ENCODE results near the gene DISC1. TPM values are rescaled to one million over a fixed set of nuclear protein-coding genes. Genes with fewer than 3 reads are reported as not detected.

Gene DISC1
- total and polyA plus RNA-seq, 7 donors, result 1.2 to 14.1 (median 5.8) TPM

- Histone ChIP-seq H3K27me3 (no peaks in the 10 kb centered on the region), H3K4me1 (no peaks in the 10 kb centered on the region), H3K4me3 (no peak overlapping the region), H3K9me3 (peaks cover 0 to 3% (median 0%) of the 10 kb centered on the region in 4 donors), H3K36me3 (no peaks in the 10 kb centered on the region), H3K27ac (no peak overlapping the region)
- no peak for DNase-seq
- intact Hi-C loops (cut with DNase I), result no loop called here
- 24 to 65% methylated on average over 15 of the region's 15 CpGs for whole genome bisulfite sequencing, 2 donors
- TF ChIP-seq POLR2AphosphoS5 (IDR thresholded peaks at IDR 0.05), result no peak
- TF ChIP-seq EP300 (IDR thresholded peaks at IDR 0.05), result no peak
- TF ChIP-seq POLR2A (IDR thresholded peaks at IDR 0.05), result no peak
- no peak for TF ChIP-seq CTCF (IDR thresholded peaks at IDR 0.05)
Observed at GRCh38 chr1:231684356-231685244, 58.0 kb downstream of the DISC1 start.

GRCh38 chr1:231686384-231686783 is 59.8 kb downstream of the DISC1 start:
- no peaks in the 10 kb centered on the region for H3K4me1 ChIP-seq
- H3K9me3 ChIP-seq, result peaks cover 0 to 3% (median 0%) of the 10 kb centered on the region in 4 donors
- WGBS, 2 donors, result 95 to 97% methylated on average over 4 of the region's 4 CpGs
- intact Hi-C loops (cut with DNase I), result no loop called here
- H3K27me3 ChIP-seq, result no peaks in the 10 kb centered on the region
- no peak overlapping the region for H3K27ac ChIP-seq
- no peaks in the 10 kb centered on the region for H3K36me3 ChIP-seq
- no peak for DNase-seq
- no peak overlapping the region for H3K4me3 ChIP-seq
- TF ChIP-seq CTCF (IDR thresholded peaks at IDR 0.05) (no peak), POLR2AphosphoS5 (IDR thresholded peaks at IDR 0.05) (no peak), EP300 (IDR thresholded peaks at IDR 0.05) (no peak), POLR2A (IDR thresholded peaks at IDR 0.05) (no peak)

GRCh38 chr1:231688989-231689388 is 62.4 kb downstream of the DISC1 start:
- TF ChIP-seq EP300 (IDR thresholded peaks at IDR 0.05), result no peak
- no peak for TF ChIP-seq CTCF (IDR thresholded peaks at IDR 0.05)
- TF ChIP-seq POLR2AphosphoS5 (IDR thresholded peaks at IDR 0.05), result no peak
- TF ChIP-seq POLR2A (IDR thresholded peaks at IDR 0.05), result no peak
- intact Hi-C loops (cut with DNase I), result no loop called here
- peaks cover 0 to 8% (median 2%) of the 10 kb centered on the region in 4 donors for H3K4me1 ChIP-seq
- no peaks in the 10 kb centered on the region for H3K36me3 ChIP-seq
- H3K27me3 ChIP-seq, result no peaks in the 10 kb centered on the region
- DNase-seq, result no peak
- H3K4me3 ChIP-seq, result no peak overlapping the region
- 88 to 94% methylated on average over 4 of the region's 4 CpGs for WGBS, 2 donors
- peaks cover 0 to 3% (median 0%) of the 10 kb centered on the region in 4 donors for H3K9me3 ChIP-seq
- no peak overlapping the region for H3K27ac ChIP-seq

- Histone ChIP-seq H3K27ac (no peak overlapping the region), H3K4me3 (no peak overlapping the region), H3K4me1 (peaks cover 0 to 19% (median 7%) of the 10 kb centered on the region in 4 donors), H3K9me3 (peaks cover 0 to 3% (median 0%) of the 10 kb centered on the region in 4 donors), H3K27me3 (no peaks in the 10 kb centered on the region), H3K36me3 (no peaks in the 10 kb centered on the region)
- no peak for DNase-seq
- intact Hi-C loops (cut with DNase I), result no loop called here
- WGBS, 2 donors, result 68 to 81% methylated on average over 9 of the region's 9 CpGs
- TF ChIP-seq POLR2AphosphoS5 (IDR thresholded peaks at IDR 0.05) (no peak), CTCF (IDR thresholded peaks at IDR 0.05) (no peak), POLR2A (IDR thresholded peaks at IDR 0.05) (no peak), EP300 (IDR thresholded peaks at IDR 0.05) (no peak)
Observed at GRCh38 chr1:231690059-231690458, 63.5 kb downstream of the DISC1 start.
